ENCODE measurements around the gene RACK1. TPM values are rescaled to one million over a fixed set of nuclear protein-coding genes. Genes with fewer than 3 reads are reported as not detected.
A peak's percentile ranks its signal among the peaks of the same experiment; 100 is the strongest.
"Not testable (repeated sequence)": the region's sequence is repeated elsewhere in the genome, so short reads cannot be mapped to it uniquely, and the experiment has no call there.

The RACK1 gene
- 1,000 to 10,000 TPM; 2,060 to 3,480 (median 2,927) TPM for total RNA-seq

DNA sequence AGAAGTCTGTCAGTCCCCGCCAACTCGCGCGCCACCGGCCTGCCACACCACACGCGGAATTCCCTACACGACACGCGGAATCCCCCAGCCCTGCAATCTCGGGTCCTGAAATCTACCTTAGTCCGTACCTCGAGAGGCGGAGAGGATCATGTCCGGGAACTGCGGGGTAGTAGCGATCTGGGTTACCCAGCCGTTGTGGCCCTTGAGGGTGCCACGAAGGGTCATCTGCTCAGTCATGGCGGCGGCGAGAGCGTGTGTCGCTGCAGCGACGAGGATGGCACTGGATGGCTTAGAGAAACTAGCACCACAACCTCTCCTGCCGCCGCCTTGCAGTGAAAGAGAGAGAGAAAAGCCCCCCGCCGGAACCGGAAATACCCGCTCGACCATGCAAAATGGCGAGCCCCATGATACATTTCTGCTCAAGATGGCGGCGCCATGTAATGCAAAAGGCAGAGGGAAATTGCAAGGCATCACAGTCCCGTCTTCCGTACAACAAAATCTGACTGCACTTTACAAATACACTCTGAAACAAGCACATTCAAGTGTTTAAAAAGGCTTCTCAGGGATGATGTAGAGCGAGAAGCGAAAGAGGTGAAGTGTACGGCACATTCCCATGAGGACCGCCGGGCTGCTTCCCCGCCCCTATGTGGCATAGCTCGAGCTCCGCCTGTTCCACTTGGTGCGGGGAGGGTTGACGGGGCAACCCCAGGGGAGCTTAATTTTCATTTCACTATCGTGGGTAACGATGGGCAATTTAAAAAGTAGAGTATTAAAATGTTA lies at the start of gene RACK1:
TSS of gene RACK1 (minus strand) at position 343 of the 780 bp plus-strand sequence. CDS start at position 237, 106 bp downstream.
- peak; percentile 50 to 71 (median 62) for ATAC-seq (replicated peaks in 6 of 8)
- peak within 1 kb of the TSS; percentile 98 for H3K27ac ChIP-seq
- H3K4me1 ChIP-seq (replicated peaks in 1 of 2): peaks cover 29 to 32% of the 10 kb centered on the region in 2 donors
- in situ Hi-C loops (cut with MboI; ENCODE audit: low pct_unique_long_range_greater_than_20kb in 2 of 9, low sequenced_read_pairs in 9 of 9, unreplicated experiment in 9 of 9): no loop called here
- 0 to 2% (median 0%) methylated on average over 1 to 30 of the region's 50 CpGs; no CpG with 5 or more reads in 3 of the 10 experiments for WGBS, 10 experiments
- peak within 1 kb of the TSS; percentile 69 to 84 (median 71) for H3K4me3 ChIP-seq

DNA sequence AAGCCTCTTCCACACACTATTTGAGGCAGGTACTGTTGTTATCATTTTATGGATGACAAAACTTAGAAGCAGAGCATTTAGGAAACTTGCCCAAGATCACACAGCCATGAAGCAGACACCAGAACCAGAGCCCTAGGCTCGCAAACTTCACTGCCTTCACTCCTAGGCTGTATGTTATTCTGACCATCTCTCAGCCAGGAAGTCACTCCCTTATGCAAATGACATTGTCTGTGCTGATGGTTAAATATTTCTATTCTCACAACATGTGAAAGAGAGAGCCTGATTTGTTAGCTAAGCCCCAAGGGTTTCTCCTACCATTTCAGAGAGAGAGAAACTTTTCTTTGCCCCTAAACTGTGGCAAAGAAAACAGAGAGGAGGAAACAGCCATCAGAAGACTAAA lies 43.6 kb upstream of the RACK1 start:
- peak in 1 of 8 experiments; percentile 38 for ATAC-seq (replicated peaks in 6 of 8)
- H3K4me1 ChIP-seq (replicated peaks in 1 of 2); H3K4me3 ChIP-seq; in situ Hi-C loops (cut with MboI; ENCODE audit: low pct_unique_long_range_greater_than_20kb in 2 of 9, low sequenced_read_pairs in 9 of 9, unreplicated experiment in 9 of 9); H3K27ac ChIP-seq: not testable (repeated sequence)
- 20 to 100% (median 53%) methylated on average over 1 of the region's 1 CpG; no CpG with 5 or more reads in 6 of the 10 experiments for WGBS, 10 experiments

DNA sequence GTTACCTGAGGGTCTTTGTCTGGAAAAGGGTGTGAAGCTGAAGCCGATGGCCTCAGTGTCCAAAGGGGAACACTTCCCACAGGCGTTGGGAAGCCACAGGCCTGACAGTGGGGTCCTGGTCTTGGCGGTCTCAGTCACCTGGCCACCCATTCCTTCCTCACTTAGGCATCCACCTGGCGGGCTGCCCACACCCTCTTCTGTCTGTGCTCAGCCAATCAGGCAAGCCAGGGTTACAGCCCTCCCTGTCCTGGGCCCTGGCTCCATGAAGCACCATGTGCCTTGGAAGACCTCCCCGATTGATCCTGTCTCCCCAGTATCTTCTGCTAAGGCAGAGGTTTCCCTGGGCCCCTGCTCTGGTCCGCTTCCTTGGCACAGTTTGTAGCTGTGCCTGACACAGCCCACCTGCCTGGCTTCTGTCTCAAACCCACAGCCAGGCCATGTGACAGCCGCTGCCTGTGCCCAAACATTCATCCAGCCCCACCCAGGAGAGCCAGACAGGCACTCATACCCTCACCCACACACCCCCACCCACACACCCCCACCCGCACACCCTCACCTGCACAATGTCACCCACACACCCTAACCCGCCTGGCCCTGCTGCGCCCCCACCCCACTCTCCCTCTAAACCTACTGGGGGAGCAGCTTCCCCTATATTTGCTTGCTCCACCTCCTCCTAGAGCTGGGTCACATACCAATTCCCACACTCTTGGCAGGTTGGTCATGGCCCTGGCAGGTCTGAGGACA lies 42.4 kb upstream of the RACK1 start:
- H3K4me3 ChIP-seq; H3K4me1 ChIP-seq (replicated peaks in 1 of 2); H3K27ac ChIP-seq; ATAC-seq (replicated peaks in 6 of 8); in situ Hi-C loops (cut with MboI; ENCODE audit: low pct_unique_long_range_greater_than_20kb in 2 of 9, low sequenced_read_pairs in 9 of 9, unreplicated experiment in 9 of 9): not testable (repeated sequence)
- WGBS, 10 experiments: 100% methylated on average over 1 to 2 of the region's 10 CpGs; no CpG with 5 or more reads in 8 of the 10 experiments

DNA sequence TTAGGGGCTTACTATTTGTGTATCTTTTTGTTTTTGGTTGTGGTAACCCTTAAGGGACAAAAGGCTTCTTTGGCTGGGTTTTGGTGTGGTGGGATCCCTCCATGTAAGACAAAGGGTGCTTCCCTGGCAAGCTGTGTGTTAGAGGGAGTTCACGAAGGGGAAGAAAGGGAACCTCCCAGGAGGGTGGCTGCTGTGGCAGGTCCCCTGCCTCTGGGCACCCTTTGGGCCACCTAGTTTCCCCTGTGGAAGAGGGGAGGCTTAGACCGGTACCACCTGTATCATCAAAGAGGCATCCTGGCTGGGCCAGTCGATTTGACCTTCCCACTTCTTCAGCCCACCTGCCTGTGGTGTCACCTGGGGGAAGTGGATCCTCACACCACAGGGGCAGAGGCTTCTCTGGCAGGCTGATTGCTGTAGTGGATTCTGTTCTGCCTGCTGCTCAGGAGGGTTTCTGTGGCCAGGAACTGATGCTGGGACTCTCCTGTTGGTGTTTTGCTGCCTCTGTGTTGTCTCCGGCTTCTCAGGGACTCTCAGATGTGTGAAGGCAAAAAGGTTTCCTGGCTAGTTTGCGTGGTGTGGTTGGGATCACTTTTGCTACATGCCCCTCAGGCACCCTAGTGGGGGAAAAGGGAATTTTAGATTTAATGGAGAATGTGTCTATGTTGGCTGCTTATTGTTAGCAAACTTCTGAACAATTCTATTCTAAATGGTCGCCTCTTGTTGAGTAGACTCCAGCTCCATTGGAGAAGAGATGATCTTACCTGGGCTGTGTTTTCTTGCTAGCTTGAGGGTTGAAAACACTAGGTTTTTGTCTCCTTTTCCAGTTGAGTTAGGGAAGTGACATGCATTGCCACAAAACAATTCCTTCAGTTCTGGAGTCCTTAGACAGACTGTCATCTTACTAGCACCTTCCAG lies 40.4 kb upstream of the RACK1 start:
- H3K27ac ChIP-seq; in situ Hi-C loops (cut with MboI; ENCODE audit: low pct_unique_long_range_greater_than_20kb in 2 of 9, low sequenced_read_pairs in 9 of 9, unreplicated experiment in 9 of 9); ATAC-seq (replicated peaks in 6 of 8); H3K4me3 ChIP-seq: not testable (repeated sequence)
- 67 to 100% (median 100%) methylated on average over 1 to 2 of the region's 6 CpGs; no CpG with 5 or more reads in 6 of the 10 experiments for WGBS, 10 experiments
- H3K4me1 ChIP-seq (replicated peaks in 1 of 2): peaks cover 0 to 14% of the 10 kb centered on the region in 2 donors

DNA sequence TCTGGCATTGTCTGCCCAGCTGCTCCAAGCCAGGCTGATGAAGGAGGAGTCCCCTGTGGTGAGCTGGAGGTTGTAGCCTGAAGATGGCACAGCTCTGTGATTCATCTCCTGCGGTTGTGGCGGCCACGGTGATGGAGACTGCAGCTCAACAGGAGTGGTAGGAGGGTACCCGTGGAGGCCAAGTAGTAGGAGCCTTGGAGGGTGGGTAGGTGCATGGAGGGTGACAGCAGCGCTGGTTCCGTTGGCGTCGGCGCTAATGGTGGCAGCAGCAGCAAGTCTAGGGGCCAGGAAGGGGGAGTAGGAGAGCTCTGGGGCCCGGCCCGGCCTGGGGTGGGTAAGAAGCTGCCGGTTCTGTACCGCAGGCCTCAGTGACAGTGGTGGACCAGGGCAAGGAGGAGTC lies 39.6 kb upstream of the RACK1 start:
- Histone ChIP-seq H3K27ac (no peak overlapping the region), H3K4me3 (no peak overlapping the region), H3K4me1 (replicated peaks in 1 of 2) (peaks cover 0 to 14% of the 10 kb centered on the region in 2 donors)
- WGBS, 10 experiments: 80 to 100% methylated on average over 1 to 3 of the region's 13 CpGs; no CpG with 5 or more reads in 8 of the 10 experiments
- no peak for ATAC-seq (replicated peaks in 6 of 8)
- in situ Hi-C loops (cut with MboI; ENCODE audit: low pct_unique_long_range_greater_than_20kb in 2 of 9, low sequenced_read_pairs in 9 of 9, unreplicated experiment in 9 of 9): no loop called here

DNA sequence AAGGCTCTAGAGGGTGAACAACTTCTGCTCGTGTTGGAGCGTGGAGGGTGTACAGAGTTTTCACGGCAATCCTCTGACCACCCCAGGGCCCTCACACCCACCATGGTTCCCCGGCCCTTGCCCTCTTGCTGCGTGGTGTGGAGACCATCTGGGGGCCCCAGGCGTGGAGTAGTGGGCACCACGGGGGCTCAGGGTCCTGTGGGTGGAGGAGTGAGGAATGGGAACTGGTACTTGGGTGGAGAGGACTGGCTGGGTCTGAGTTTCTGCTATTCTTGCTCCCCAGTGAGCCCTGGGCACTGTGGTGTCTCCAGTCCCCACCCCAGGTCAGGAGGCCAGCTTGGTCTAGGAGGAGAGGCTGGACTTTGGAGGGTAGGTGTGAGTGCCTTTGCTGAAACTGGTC lies 39.2 kb upstream of the RACK1 start:
- H3K4me3 ChIP-seq: no peak overlapping the region
- ATAC-seq (replicated peaks in 6 of 8): no peak
- H3K4me1 ChIP-seq (replicated peaks in 1 of 2): peaks cover 0 to 14% of the 10 kb centered on the region in 2 donors
- no peak overlapping the region for H3K27ac ChIP-seq
- WGBS, 10 experiments: 27 to 100% methylated on average over 1 to 3 of the region's 7 CpGs; no CpG with 5 or more reads in 8 of the 10 experiments
- in situ Hi-C loops (cut with MboI; ENCODE audit: low pct_unique_long_range_greater_than_20kb in 2 of 9, low sequenced_read_pairs in 9 of 9, unreplicated experiment in 9 of 9): no loop called here

DNA sequence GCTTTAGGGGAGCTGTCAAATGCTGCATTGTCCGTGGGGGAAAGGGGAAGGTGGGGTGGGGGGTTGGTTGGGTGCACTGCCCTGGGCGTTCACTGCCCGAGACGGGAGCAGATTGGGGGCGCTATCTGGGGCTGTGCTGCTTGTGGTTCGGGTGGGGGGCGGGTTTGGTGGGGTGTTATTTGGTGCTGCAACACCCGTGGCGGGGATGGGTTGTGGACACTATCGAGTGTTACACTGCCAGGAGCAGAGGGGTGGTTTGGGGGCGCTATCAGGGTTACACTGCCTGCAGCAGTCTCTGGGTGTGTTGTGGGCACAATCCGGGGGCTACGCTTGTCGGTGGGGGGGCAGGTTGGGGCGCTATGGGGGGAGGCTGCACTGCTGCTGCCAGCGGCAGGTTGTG lies 38.7 kb upstream of the RACK1 start:
- ATAC-seq (replicated peaks in 6 of 8); H3K27ac ChIP-seq; in situ Hi-C loops (cut with MboI; ENCODE audit: low pct_unique_long_range_greater_than_20kb in 2 of 9, low sequenced_read_pairs in 9 of 9, unreplicated experiment in 9 of 9): not testable (repeated sequence)
- Histone ChIP-seq H3K4me1 (replicated peaks in 1 of 2) (peaks cover 0 to 14% of the 10 kb centered on the region in 2 donors), H3K4me3 (peak overlapping the region; percentile 38 to 99 (median 88))
- WGBS, 10 experiments: no CpG with 5 or more reads among the region's 16 CpGs

DNA sequence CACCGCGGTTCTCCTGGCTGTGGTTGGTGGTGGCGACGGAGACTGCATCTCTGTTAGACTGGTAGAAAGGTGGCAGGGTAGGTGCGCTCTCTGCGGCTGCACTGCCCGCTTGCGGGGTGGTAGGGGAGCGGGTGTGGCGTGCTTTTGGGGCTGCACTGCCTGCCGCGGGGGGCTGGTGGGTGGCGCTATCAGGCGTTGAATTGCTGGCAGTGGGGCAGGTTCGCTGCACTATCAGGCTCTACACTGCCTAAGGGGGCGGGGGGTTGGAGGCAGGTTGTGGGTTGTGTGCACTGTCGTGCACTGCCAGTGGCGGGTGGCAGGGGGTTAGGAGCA lies 38.2 kb upstream of the RACK1 start:
- Histone ChIP-seq H3K4me3 (peak overlapping the region; percentile 38 to 99 (median 88)), H3K4me1 (replicated peaks in 1 of 2) (peaks cover 0 to 14% of the 10 kb centered on the region in 2 donors), H3K27ac (peak overlapping the region; percentile 14 to 51)
- in situ Hi-C loops (cut with MboI; ENCODE audit: low pct_unique_long_range_greater_than_20kb in 2 of 9, low sequenced_read_pairs in 9 of 9, unreplicated experiment in 9 of 9): no loop called here
- peak in 5 of 8 experiments; percentile 2 to 17 (median 13) for ATAC-seq (replicated peaks in 6 of 8)
- no CpG with 5 or more reads among the region's 18 CpGs for WGBS, 10 experiments

DNA sequence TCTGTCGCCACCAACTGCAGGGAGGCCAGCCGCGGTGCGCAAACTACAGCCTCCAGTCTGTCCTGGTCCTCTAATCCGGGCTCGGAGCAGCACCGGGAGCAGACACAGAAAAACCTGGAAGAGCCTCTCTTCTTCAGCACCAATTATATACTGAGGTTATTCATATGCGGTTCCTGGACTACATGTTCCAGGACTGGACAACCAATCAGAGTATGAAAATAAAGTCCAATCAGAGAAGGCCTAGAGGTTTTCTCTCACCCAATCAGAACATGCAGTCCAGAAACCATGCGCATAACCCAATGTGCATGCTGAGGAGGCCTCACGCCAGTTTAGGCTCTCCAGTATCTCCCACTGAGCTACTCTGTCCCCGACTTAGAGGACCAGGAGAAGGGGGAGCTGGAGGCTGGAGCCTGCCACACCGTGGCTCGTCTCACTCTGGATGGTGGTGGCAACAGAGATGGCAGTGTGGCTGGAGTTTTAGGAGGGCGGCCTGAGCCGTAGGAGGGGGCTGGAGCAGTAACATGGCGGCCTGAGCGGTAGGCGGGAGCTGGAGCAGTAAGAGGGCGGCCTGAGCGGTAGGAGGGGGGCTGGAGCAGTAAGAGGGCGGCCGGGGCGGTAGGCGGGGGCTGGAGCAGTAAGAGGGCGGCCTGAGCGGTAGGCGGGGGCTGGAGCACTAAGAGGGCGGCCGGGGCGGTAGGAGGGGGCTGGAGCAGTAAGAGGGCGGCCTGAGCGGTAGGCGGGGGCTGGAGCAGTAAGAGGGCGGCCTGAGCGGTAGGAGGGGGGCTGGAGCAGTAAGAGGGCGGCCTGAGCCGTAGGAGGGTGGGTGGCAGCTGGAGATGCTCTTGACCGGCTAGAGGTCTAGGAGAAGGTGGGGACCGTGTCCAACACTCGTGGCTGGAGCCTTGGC lies 37.6 kb upstream of the RACK1 start:
- Histone ChIP-seq H3K27ac (peak overlapping the region; percentile 93 to 95), H3K4me1 (replicated peaks in 1 of 2) (peaks cover 0 to 14% of the 10 kb centered on the region in 2 donors), H3K4me3 (peak overlapping the region; percentile 68 to 99 (median 88))
- 0 to 88% (median 1%) methylated on average over 1 to 9 of the region's 40 CpGs; no CpG with 5 or more reads in 1 of the 10 experiments for WGBS, 10 experiments
- peak in 5 of 8 experiments; percentile 88 to 89 (median 88) for ATAC-seq (replicated peaks in 6 of 8)
- in situ Hi-C loops (cut with MboI; ENCODE audit: low pct_unique_long_range_greater_than_20kb in 2 of 9, low sequenced_read_pairs in 9 of 9, unreplicated experiment in 9 of 9): no loop called here

DNA sequence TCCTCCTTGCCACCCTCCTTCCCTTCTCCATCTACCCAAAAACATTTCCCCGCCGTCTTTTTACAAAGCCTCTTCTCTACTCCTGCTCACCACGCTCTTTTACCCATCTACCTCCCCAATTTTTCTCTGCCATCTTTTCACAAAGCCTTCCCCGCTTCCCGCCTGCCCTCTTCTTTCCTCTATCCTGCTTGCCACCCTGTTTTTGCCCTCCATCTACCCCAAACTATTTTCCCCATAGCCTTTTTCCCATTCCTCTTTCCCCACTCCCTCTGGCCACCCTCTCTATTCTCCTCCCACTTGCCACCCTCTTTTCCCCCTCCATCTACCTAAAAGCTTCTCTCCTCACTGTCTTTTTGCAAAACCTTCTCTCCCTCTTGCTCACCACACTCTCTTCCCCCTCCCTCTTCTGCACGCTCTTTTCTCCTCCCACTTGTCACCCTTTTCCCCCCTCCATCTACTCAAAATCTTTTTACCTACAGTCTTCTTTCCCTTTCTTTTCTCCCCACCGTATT lies 36.6 kb upstream of the RACK1 start:
- in situ Hi-C loops (cut with MboI; ENCODE audit: low pct_unique_long_range_greater_than_20kb in 2 of 9, low sequenced_read_pairs in 9 of 9, unreplicated experiment in 9 of 9): no loop called here
- whole genome bisulfite sequencing, 10 experiments: 0 to 79% (median 23%) methylated on average over 1 to 7 of the region's 7 CpGs
- Histone ChIP-seq H3K4me1 (replicated peaks in 1 of 2) (peaks cover 0 to 14% of the 10 kb centered on the region in 2 donors), H3K27ac (no peak overlapping the region), H3K4me3 (peak overlapping the region; percentile 68 to 99 (median 88))
- ATAC-seq (replicated peaks in 6 of 8): no peak

DNA sequence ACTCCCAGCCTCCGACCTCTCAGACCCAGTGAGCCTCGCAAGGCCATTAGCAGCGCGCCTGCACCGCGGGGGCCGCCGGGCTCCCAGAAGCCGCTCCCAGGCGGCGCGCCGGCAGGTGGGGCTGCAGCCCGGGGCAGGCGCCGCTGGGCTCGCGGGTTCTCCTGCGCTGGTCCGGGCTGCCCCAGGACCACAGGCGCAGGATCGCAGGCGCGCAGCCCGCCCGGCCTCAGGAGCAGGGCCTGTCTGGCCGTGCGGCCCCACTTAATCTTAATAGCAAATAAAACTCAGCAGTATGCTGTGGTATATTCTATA lies 29.7 kb upstream of the RACK1 start:
- H3K4me1 ChIP-seq (replicated peaks in 1 of 2); H3K4me3 ChIP-seq; ATAC-seq (replicated peaks in 6 of 8); in situ Hi-C loops (cut with MboI; ENCODE audit: low pct_unique_long_range_greater_than_20kb in 2 of 9, low sequenced_read_pairs in 9 of 9, unreplicated experiment in 9 of 9); H3K27ac ChIP-seq: not testable (repeated sequence)
- 80 to 100% (median 100%) methylated on average over 1 to 10 of the region's 28 CpGs; no CpG with 5 or more reads in 4 of the 10 experiments for WGBS, 10 experiments

DNA sequence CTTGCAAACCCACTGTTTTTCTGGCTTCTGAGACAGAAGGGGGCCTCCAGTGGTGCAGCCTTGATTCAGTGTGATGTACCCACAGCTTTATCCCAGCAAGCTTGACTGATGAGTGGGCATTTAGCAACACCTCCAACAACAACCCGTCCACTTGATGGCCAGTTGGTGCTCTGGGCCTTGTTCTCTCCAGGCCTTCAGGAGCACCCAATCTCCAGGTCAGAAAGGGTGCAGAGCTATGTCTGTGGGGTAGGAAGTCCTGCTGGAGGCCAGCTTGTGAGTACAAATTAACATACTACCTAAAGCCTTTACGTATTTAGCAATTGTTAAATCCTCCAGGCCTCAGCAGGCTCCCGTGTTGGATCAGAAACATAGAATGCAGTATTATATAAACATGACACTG lies 27.4 kb upstream of the RACK1 start:
- in situ Hi-C loops (cut with MboI; ENCODE audit: low pct_unique_long_range_greater_than_20kb in 2 of 9, low sequenced_read_pairs in 9 of 9, unreplicated experiment in 9 of 9): no loop called here
- Histone ChIP-seq H3K27ac (no peak overlapping the region), H3K4me1 (replicated peaks in 1 of 2) (peaks cover 12 to 16% of the 10 kb centered on the region in 2 donors), H3K4me3 (no peak overlapping the region)
- WGBS, 10 experiments: 75 to 100% (median 84%) methylated on average over 1 to 3 of the region's 3 CpGs; no CpG with 5 or more reads in 5 of the 10 experiments
- ATAC-seq (replicated peaks in 6 of 8): no peak
